Uterus (tissue), 2 donors: ENCODE results near the gene ATP5F1D.

ENCODE experiments used
- CTCF ChIP-seq, 4 experiments: fragments of 200-600 bp in 2 of 4; fragments of 450-650 bp in 2 of 4; sonication (generic) in 2 of 4; IDR thresholded peaks; one replicate each; pipeline ENCODE4 v1.5.1; 2016 to 2019; ENCODE audit warnings: antibody characterized with exemption in 4 of 4, mild to moderate bottlenecking in 2 of 4, moderate library complexity in 1 of 4
- POLR2A ChIP-seq, 2 donors: fragments of 450-650 bp; IDR thresholded peaks; one replicate each; pipeline ENCODE4 v1.6.1; 2016; ENCODE audit warnings: antibody characterized with exemption in 2 of 2, mild to moderate bottlenecking in 1 of 2, moderate library complexity in 1 of 2

GRCh38 chr19:1257475-1258162 is 16.1 kb downstream of the ATP5F1D start:
- no peak for TF ChIP-seq POLR2A (IDR thresholded peaks at IDR 0.05)
- TF ChIP-seq CTCF (IDR thresholded peaks at IDR 0.05) = no peak
